T-helper 17 cell (primary cell): ENCODE results near the gene NUAK1. TPM values are rescaled to one million over a fixed set of nuclear protein-coding genes. Genes with fewer than 3 reads are reported as not detected.

Experiments used
- ATAC-seq: fragments of 150-1000 bp; cut with Tn5 transposase; 2 replicates; pipeline ENCODE4 v1.10.0; 2021; ENCODE audit warnings: mild to moderate bottlenecking, moderate library complexity
- DNase-seq, 3 donors: peaks; one replicate each; pipeline versions ENCODE4 v3.0.0 to v3.0.0-alpha.2; 2020 to 2021
- H3K9me3 ChIP-seq: one replicate; pipeline ENCODE4 v1.7.0; 2013; ENCODE audit warnings: low read length, mild to moderate bottlenecking; ENCODE audit not compliant: control insufficient read depth, poor library complexity, severe bottlenecking
- H3K27ac Mint-ChIP-seq: one replicate; pipeline ENCODE4 v1.8.0; 2022; ENCODE audit warnings: mild to moderate bottlenecking, moderate library complexity, mixed read lengths
- H3K27me3 Mint-ChIP-seq: one replicate; pipeline ENCODE4 v1.8.0; 2022; ENCODE audit warnings: mixed read lengths
- H3K36me3 Mint-ChIP-seq: one replicate; pipeline ENCODE4 v1.8.0; 2022; ENCODE audit warnings: low read depth, mixed read lengths
- H3K4me1 Mint-ChIP-seq: one replicate; pipeline ENCODE4 v1.8.0; 2022; ENCODE audit warnings: mild to moderate bottlenecking, mixed read lengths
- H3K4me3 Mint-ChIP-seq: one replicate; pipeline ENCODE4 v1.8.0; 2022; ENCODE audit warnings: mild to moderate bottlenecking, moderate library complexity, mixed read lengths
- total RNA-seq, 4 donors: library from RNA in 2 of 4; stranded (reverse) in 2 of 4; gene quantifications; one replicate each; pipeline ENCODE4 v1.2.3 and lab custom pipeline; 2022 to 2026

NUAK1 gene
- total RNA-seq, 2 donors from 2014 or later = 0.05 TPM; not detected in 1

GRCh38 chr12:106086696-106087095 is 52.1 kb downstream of the NUAK1 start:
- no peaks in the 10 kb centered on the region for H3K36me3 Mint-ChIP-seq

DNA sequence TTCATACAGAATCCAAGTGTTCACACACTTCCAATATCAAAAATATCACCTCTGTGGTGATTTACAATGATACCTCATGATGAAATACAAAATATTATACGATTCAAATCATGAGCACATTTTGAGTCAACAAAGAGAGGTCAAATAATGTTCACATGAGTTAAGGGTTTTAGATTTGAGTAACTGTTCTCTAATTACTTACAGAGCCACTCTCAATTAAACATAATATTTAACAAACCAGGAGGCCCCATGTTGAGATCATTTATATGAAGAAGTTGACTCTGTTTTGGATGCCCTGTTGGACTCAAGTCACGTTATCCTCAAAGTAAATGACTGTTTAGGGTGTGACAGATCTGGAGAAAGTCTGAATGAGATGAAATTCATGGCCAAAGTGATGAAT is 53.5 kb downstream of the NUAK1 start:
- no peak for DNase-seq
- H3K27me3 Mint-ChIP-seq = peaks cover 53% of the 10 kb centered on the region
- H3K27ac Mint-ChIP-seq = no peak overlapping the region
- no peaks in the 10 kb centered on the region for H3K36me3 Mint-ChIP-seq
- H3K9me3 ChIP-seq = no peaks in the 10 kb centered on the region
- no peaks in the 10 kb centered on the region for H3K4me1 Mint-ChIP-seq
- H3K4me3 Mint-ChIP-seq = no peak overlapping the region
- no peak for ATAC-seq

More at GRCh38 chr12:106086696-106087095, 52.1 kb downstream of the NUAK1 start:
- H3K27ac Mint-ChIP-seq = no peak overlapping the region
- H3K4me3 Mint-ChIP-seq = no peak overlapping the region
- peaks cover 49% of the 10 kb centered on the region for H3K27me3 Mint-ChIP-seq
- DNase-seq (no peak), ATAC-seq (no peak)
- no peaks in the 10 kb centered on the region for H3K4me1 Mint-ChIP-seq
- H3K9me3 ChIP-seq = no peaks in the 10 kb centered on the region

- H3K9me3 ChIP-seq = no peaks in the 10 kb centered on the region
- H3K36me3 Mint-ChIP-seq = no peaks in the 10 kb centered on the region
- no peak overlapping the region for H3K27ac Mint-ChIP-seq
- peaks cover 58% of the 10 kb centered on the region for H3K27me3 Mint-ChIP-seq
- ATAC-seq (no peak), DNase-seq (no peak)
- no peaks in the 10 kb centered on the region for H3K4me1 Mint-ChIP-seq
- no peak overlapping the region for H3K4me3 Mint-ChIP-seq
Measured at GRCh38 chr12:106084759-106085158, 54.0 kb downstream of the NUAK1 start.

DNA sequence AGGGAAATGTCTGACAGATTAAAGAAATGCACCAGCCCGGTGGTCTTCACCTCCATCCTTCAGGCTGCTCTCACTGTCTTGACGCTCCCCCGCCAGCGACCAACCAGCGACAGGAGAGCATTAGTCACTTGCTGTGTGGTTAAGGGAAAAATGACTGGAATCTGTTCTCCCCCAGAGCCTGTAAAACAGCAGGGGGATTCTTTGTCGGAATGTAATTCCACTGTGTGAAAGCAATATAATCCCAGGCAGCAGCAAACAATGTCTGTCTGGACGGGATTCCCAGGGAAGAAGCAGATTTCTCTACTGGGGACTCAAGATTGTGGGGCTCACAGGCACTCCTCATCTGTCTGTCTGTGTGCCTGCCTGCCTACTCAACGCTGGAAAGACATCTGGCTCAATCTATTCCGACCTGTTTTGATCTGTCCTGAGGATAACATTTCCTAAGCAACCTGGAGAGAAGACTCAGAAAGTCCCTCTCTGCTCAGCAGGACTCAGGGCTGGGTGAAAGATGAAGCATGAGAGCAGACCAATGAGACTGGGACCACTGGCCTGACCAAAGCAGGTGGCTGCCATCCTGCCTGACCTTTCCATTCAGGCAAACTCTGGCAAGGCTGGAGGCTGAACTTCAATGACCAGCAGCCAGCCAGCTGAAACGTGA is 54.6 kb downstream of the NUAK1 start:
- Mint-ChIP-seq H3K27ac (no peak overlapping the region), H3K4me1 (no peaks in the 10 kb centered on the region)
- ATAC-seq = no peak

GRCh38 chr12:106082216-106083175 is 56.3 kb downstream of the NUAK1 start:
- Mint-ChIP-seq H3K36me3 (no peaks in the 10 kb centered on the region), H3K27ac (no peak overlapping the region), H3K27me3 (peaks cover 60% of the 10 kb centered on the region), H3K4me3 (no peak overlapping the region), H3K4me1 (no peaks in the 10 kb centered on the region)
- ATAC-seq = no peak
- no peak for DNase-seq
- no peaks in the 10 kb centered on the region for H3K9me3 ChIP-seq

More for the DNA sequence above, 54.6 kb downstream of the NUAK1 start:
- no peak overlapping the region for H3K4me3 Mint-ChIP-seq
- no peaks in the 10 kb centered on the region for H3K36me3 Mint-ChIP-seq
- no peak for DNase-seq
- H3K27me3 Mint-ChIP-seq = peaks cover 63% of the 10 kb centered on the region
- H3K9me3 ChIP-seq = no peaks in the 10 kb centered on the region

- no peak overlapping the region for H3K27ac Mint-ChIP-seq
Measured at GRCh38 chr12:106081606-106082005, 57.1 kb downstream of the NUAK1 start.

DNA sequence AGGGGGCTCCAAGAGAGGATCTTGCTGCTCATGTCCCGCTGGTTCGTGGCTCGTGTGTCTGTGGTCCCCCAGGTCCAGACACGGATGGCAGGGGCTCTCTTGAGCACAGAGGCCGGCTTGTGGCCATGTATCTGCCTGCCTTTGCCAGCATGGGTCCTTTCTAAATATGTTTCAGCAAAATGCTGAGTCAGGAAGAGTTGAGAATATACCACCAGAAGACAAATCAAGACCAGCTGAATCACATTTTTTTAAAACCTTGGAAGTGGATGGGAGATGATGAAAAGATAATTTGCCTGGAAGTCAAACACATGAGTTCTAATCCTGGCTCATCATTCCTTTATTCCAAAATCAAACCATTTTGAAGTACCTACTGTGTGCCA is 58.0 kb downstream of the NUAK1 start:
- no peak for ATAC-seq

More at GRCh38 chr12:106081606-106082005, 57.1 kb downstream of the NUAK1 start:
- H3K4me3 Mint-ChIP-seq = no peak overlapping the region
- no peaks in the 10 kb centered on the region for H3K9me3 ChIP-seq
- no peaks in the 10 kb centered on the region for H3K36me3 Mint-ChIP-seq
- no peaks in the 10 kb centered on the region for H3K4me1 Mint-ChIP-seq
- ATAC-seq (no peak), DNase-seq (no peak)
- H3K27me3 Mint-ChIP-seq = peaks cover 69% of the 10 kb centered on the region

GRCh38 chr12:106080041-106080790 is 58.5 kb downstream of the NUAK1 start:
- Mint-ChIP-seq H3K27ac (no peak overlapping the region), H3K4me1 (no peaks in the 10 kb centered on the region), H3K36me3 (no peaks in the 10 kb centered on the region), H3K4me3 (no peak overlapping the region), H3K27me3 (peaks cover 72% of the 10 kb centered on the region)
- H3K9me3 ChIP-seq = no peaks in the 10 kb centered on the region
- ATAC-seq = no peak
- DNase-seq = no peak

More for the DNA sequence above, 58.0 kb downstream of the NUAK1 start:
- H3K9me3 ChIP-seq = no peaks in the 10 kb centered on the region
- DNase-seq = no peak
- H3K36me3 Mint-ChIP-seq = no peaks in the 10 kb centered on the region
- no peak overlapping the region for H3K27ac Mint-ChIP-seq
- H3K4me1 Mint-ChIP-seq = no peaks in the 10 kb centered on the region
- H3K27me3 Mint-ChIP-seq = peaks cover 72% of the 10 kb centered on the region
- no peak overlapping the region for H3K4me3 Mint-ChIP-seq

DNA sequence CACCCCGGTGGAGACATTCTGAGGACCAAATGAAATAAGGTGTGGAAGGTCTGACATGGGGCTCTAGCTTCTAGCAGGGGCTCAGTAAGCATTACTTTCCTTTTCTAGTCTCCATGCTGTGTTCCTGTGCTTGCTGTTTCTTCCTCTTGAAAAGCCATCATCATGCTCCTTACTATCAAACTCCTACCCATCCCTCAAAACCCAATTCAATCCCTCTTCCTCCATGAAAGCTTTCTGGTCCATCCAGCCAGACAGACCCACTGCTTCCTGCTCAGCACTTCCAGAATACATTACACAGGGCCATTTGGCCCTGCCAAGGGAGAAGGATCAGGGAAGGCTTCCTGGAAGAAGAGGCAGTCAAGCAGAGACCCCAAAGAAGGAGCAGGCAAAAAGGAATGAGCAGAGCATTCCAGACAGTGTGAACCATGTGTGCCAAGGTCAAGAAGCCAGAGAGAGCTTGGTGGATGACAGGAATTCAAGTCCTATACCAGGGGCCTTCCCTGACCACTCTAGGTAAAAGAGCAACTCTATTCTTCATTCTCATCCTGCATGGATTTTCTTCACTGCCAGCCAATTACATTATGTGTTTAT is 59.5 kb downstream of the NUAK1 start:
- Mint-ChIP-seq H3K4me3 (no peak overlapping the region), H3K36me3 (no peaks in the 10 kb centered on the region), H3K4me1 (no peaks in the 10 kb centered on the region), H3K27me3 (peaks cover 69% of the 10 kb centered on the region), H3K27ac (no peak overlapping the region)
- ATAC-seq (no peak), DNase-seq (no peak)
- no peaks in the 10 kb centered on the region for H3K9me3 ChIP-seq

DNA sequence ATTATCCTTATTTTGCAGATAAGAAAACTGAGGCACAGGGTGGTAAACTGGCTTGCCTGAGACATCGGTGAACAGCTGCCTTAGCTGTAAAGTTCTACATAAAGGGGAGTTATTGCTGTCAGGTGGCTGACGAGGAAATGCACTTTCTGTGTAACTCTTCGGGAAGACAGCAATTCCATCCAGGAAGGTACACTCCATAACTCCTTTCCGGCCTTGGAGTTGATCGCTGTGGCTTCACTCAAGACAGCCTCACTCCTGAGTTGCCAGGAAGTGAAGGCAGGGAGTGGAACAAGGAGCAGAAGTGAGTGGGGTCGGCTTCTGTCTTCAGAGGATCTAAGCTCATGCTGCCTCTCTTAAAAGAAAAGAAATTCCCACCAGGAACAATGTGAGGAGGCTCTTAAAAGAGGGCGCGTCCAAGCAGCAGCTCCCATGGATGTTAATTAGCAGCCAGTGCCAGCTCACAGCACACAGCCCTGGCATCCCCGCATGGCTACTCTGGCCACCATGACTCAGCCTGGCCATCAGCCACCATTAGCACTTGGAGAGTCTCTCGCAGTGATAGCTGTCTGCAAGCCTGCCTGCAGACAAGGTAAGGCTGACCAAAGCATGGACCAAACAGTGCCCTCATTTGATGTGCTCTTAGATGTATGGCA is 60.3 kb downstream of the NUAK1 start:
- Mint-ChIP-seq H3K4me3 (no peak overlapping the region), H3K27ac (no peak overlapping the region), H3K36me3 (no peaks in the 10 kb centered on the region), H3K4me1 (no peaks in the 10 kb centered on the region), H3K27me3 (peaks cover 64% of the 10 kb centered on the region)
- H3K9me3 ChIP-seq = no peaks in the 10 kb centered on the region
- DNase-seq = no peak
- no peak for ATAC-seq

- ATAC-seq (no peak), DNase-seq (no peak)
- no peaks in the 10 kb centered on the region for H3K9me3 ChIP-seq
- Mint-ChIP-seq H3K36me3 (no peaks in the 10 kb centered on the region), H3K4me1 (no peaks in the 10 kb centered on the region), H3K27me3 (peaks cover 34% of the 10 kb centered on the region), H3K4me3 (no peak overlapping the region), H3K27ac (no peak overlapping the region)
Measured at GRCh38 chr12:106074706-106075392, 63.9 kb downstream of the NUAK1 start.

GRCh38 chr12:106074361-106074705 is 64.4 kb downstream of the NUAK1 start:
- Mint-ChIP-seq H3K4me3 (no peak overlapping the region), H3K4me1 (no peaks in the 10 kb centered on the region), H3K27me3 (peaks cover 29% of the 10 kb centered on the region), H3K36me3 (no peaks in the 10 kb centered on the region), H3K27ac (no peak overlapping the region)
- H3K9me3 ChIP-seq = no peaks in the 10 kb centered on the region
- no peak for DNase-seq
- ATAC-seq = no peak
